ENCODE measurements around the gene FAM168A. TPM values are rescaled to one million over a fixed set of nuclear protein-coding genes. Genes with fewer than 3 reads are reported as not detected.

The FAM168A gene
- total RNA-seq, 1 experiment from 2014 or later = 21.1 TPM

- Histone ChIP-seq H2BK20ac (ENCODE audit: low read depth, low read length, poor library complexity, severe bottlenecking) (no peak overlapping the region), H3K9ac (ENCODE audit: extremely low read depth, insufficient read length, low read length) (no peak overlapping the region), H3K27ac (ENCODE audit: insufficient read length, low read depth, low read length) (no peak overlapping the region), H3K79me2 (ENCODE audit: insufficient read depth, low read length) (peaks cover 9% of the 10 kb centered on the region; the same call in 1 of the 2 replicates), H4K8ac (replicated peaks; ENCODE audit: insufficient read length, low read depth, low read length) (no peak overlapping the region), H3K4me2 (ENCODE audit: insufficient read depth, insufficient read length, low read length) (no peak overlapping the region), H2BK12ac (ENCODE audit: insufficient read length, low read depth, low read length) (no peak overlapping the region), H2BK15ac (ENCODE audit: low read depth, low read length) (no peak overlapping the region), H4K20me1 (ENCODE audit: control insufficient read depth, insufficient read depth, insufficient read length) (no peaks in the 10 kb centered on the region), H3K23ac (ENCODE audit: insufficient read length, low read depth, low read length) (no peak overlapping the region), H3K79me1 (ENCODE audit: insufficient read depth, low read depth, low read length, poor library complexity, severe bottlenecking) (peaks cover 3% of the 10 kb centered on the region), H3K4ac (ENCODE audit: low read depth, low read length) (no peak overlapping the region), H3K4me1 (ENCODE audit: insufficient read depth, low read length) (peaks cover 10% of the 10 kb centered on the region), H2BK120ac (ENCODE audit: low read depth, low read length, poor library complexity, severe bottlenecking) (no peak overlapping the region), H3K23me2 (ENCODE audit: insufficient read length, low read depth, low read length, poor library complexity, severe bottlenecking) (peaks cover 10% of the 10 kb centered on the region), H3K14ac (ENCODE audit: insufficient read depth, low read length) (no peak overlapping the region), H2AFZ (ENCODE audit: low read length) (no peak overlapping the region), H3T11ph (ENCODE audit: low read length) (no peak overlapping the region), H4K91ac (ENCODE audit: insufficient read length, low read depth, low read length) (no peak overlapping the region), H4K5ac (ENCODE audit: insufficient read length, low read depth, low read length) (no peak overlapping the region), H3K56ac (ENCODE audit: insufficient read length, low read depth, low read length) (no peak overlapping the region), H3K27me3 (ENCODE audit: insufficient read depth, low read length) (no peaks in the 10 kb centered on the region), H3K18ac (ENCODE audit: insufficient read length, low read depth, low read length) (no peak overlapping the region), H2AK5ac (ENCODE audit: insufficient read length, low read length) (no peak overlapping the region), H3K9me3 (ENCODE audit: control insufficient read depth, low read depth, low read length) (no peaks in the 10 kb centered on the region), H2BK5ac (ENCODE audit: insufficient read length, low read length) (no peak overlapping the region)
- no CpG with 5 or more reads among the region's 3 CpGs for WGBS (ENCODE audit: extremely low coverage, insufficient read length, low lambda C conversion rate)
- Mint-ChIP-seq H3K27me3 (ENCODE audit: low read depth) (no peaks in the 10 kb centered on the region), H3K9me3 (no peaks in the 10 kb centered on the region; a peak in 1 of 5 replicates), H3K4me3 (no peak overlapping the region), H3K36me3 (ENCODE audit: insufficient read depth in 1 of 3, low read depth in 3 of 3) (peaks cover 0 to 4% (median 0%) of the 10 kb centered on the region in 3 experiments; a peak in 3 of 7 replicates), H3K4me1 (peaks cover 33 to 48% of the 10 kb centered on the region in 2 experiments), H3K27ac (no peak overlapping the region)
- TF ChIP-seq, protein P1, sequence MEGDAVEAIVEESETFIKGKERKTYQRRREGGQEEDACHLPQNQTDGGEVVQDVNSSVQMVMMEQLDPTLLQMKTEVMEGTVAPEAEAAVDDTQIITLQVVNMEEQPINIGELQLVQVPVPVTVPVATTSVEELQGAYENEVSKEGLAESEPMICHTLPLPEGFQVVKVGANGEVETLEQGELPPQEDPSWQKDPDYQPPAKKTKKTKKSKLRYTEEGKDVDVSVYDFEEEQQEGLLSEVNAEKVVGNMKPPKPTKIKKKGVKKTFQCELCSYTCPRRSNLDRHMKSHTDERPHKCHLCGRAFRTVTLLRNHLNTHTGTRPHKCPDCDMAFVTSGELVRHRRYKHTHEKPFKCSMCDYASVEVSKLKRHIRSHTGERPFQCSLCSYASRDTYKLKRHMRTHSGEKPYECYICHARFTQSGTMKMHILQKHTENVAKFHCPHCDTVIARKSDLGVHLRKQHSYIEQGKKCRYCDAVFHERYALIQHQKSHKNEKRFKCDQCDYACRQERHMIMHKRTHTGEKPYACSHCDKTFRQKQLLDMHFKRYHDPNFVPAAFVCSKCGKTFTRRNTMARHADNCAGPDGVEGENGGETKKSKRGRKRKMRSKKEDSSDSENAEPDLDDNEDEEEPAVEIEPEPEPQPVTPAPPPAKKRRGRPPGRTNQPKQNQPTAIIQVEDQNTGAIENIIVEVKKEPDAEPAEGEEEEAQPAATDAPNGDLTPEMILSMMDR (conservative IDR thresholded peaks at IDR 0.05) = no peak
- no peak for DNase-seq
Measured at GRCh38 chr11:73592640-73593039, 5.3 kb downstream of the FAM168A start.
